Fibroblast of villous mesenchyme (primary cell): ENCODE results near the gene SH3BGR. TPM values are rescaled to one million over a fixed set of nuclear protein-coding genes. Genes with fewer than 3 reads are reported as not detected.

Experiments used
- DNase-seq: peaks from one replicate; pipeline ENCODE4 v3.0.0-alpha.2; 2010; ENCODE audit warnings: low read depth
- H3K4me3 ChIP-seq: 2 replicates; pipeline ENCODE4 v1.5.1; 2011; ENCODE audit warnings: low read depth, mild to moderate bottlenecking, low read length
- CTCF ChIP-seq: IDR thresholded peaks from 2 replicates; pipeline ENCODE4 v1.5.1; 2012; ENCODE audit warnings: low read depth, mild to moderate bottlenecking, low read length; ENCODE audit not compliant: insufficient read depth
- total RNA-seq: library from RNA; depleted of rRNA; stranded (reverse); fragments of >200 nt; gene quantifications from 2 replicates; pipeline ENCODE4 v1.2.3, GENCODE V29; 2012

SH3BGR gene
- total RNA-seq, 1 donor, result 2.2 TPM

GRCh38 chr21:39529026-39529425 lies 77.3 kb downstream of the SH3BGR start:
- no peak for DNase-seq
- no peak overlapping the region for H3K4me3 ChIP-seq
- no peak for TF ChIP-seq CTCF

- DNase-seq, result no peak
- H3K4me3 ChIP-seq, result no peak overlapping the region
- TF ChIP-seq CTCF, result no peak
Measured at GRCh38 chr21:39531064-39531463, 79.3 kb downstream of the SH3BGR start.

GRCh38 chr21:39531840-39532239 lies 80.1 kb downstream of the SH3BGR start:
- TF ChIP-seq CTCF, result no peak
- DNase-seq, result no peak
- no peak overlapping the region for H3K4me3 ChIP-seq

GRCh38 chr21:39533545-39534380 lies 82.0 kb downstream of the SH3BGR start:
- no peak for DNase-seq
- no peak for TF ChIP-seq CTCF
- H3K4me3 ChIP-seq, result no peak overlapping the region

GRCh38 chr21:39535646-39536437 lies 84.1 kb downstream of the SH3BGR start:
- TF ChIP-seq CTCF, result no peak
- H3K4me3 ChIP-seq, result no peak overlapping the region

GRCh38 chr21:39536835-39537234 lies 85.1 kb downstream of the SH3BGR start:
- H3K4me3 ChIP-seq, result no peak overlapping the region
- no peak for DNase-seq
- no peak for TF ChIP-seq CTCF

More at GRCh38 chr21:39535646-39536437, 84.1 kb downstream of the SH3BGR start:
- DNase-seq, result no peak
